Activated CD4-positive, alpha-beta T cell treated with anti-CD3 and anti-CD28 coated beads for 36 hours (primary cell): ENCODE data around the gene BRD7. TPM values are rescaled to one million over a fixed set of nuclear protein-coding genes. Genes with fewer than 3 reads are reported as not detected.

Experiments
- ATAC-seq: fragments of 200-7000 bp; cut with Tn5 transposase; one replicate; pipeline ENCODE4 v1.10.0; 2021; ENCODE audit warnings: mild to moderate bottlenecking, moderate library complexity
- CTCF ChIA-PET: fragments of 350-600 bp; sonication (Branson Sonifier 250); formaldehyde crosslinking; loops from one replicate; lab custom pipeline; 2021; ENCODE audit warnings: antibody characterized with exemption; lab: Charles Lee
- POLR2A ChIA-PET: fragments of 350-600 bp; sonication (Branson Sonifier 250); formaldehyde crosslinking; loops from one replicate; lab custom pipeline; 2021; ENCODE audit warnings: antibody characterized with exemption, inconsistent platforms; lab: Charles Lee
- DNase-seq: peaks from one replicate; pipeline ENCODE4 v3.0.0-alpha.2; 2020
- H3K27ac Mint-ChIP-seq: one replicate; pipeline ENCODE4 v1.8.0; 2021; ENCODE audit warnings: mixed read lengths
- H3K27me3 Mint-ChIP-seq: one replicate; pipeline ENCODE4 v1.8.0; 2021; ENCODE audit warnings: mixed read lengths
- H3K36me3 Mint-ChIP-seq: one replicate; pipeline ENCODE4 v1.8.0; 2021; ENCODE audit warnings: low read depth, mixed read lengths
- H3K4me1 Mint-ChIP-seq: one replicate; pipeline ENCODE4 v1.8.0; 2021; ENCODE audit warnings: mixed read lengths
- H3K4me3 Mint-ChIP-seq: one replicate; pipeline ENCODE4 v1.8.0; 2021; ENCODE audit warnings: mild to moderate bottlenecking, moderate library complexity, mixed read lengths
- H3K9me3 Mint-ChIP-seq: one replicate; pipeline ENCODE4 v1.8.0; 2021; ENCODE audit warnings: low read depth, mixed read lengths
- intact Hi-C, 2 experiments: fragments of 100-400 bp; cut with DNase I in 1 of 2; cut with micrococcal nuclease in 1 of 2; formaldehyde crosslinking; loops; one replicate each; pipeline versions ENCODE4 v1.14.2 to v1.15.1; 2022 to 2024; cut with DNase I, micrococcal nuclease
- microRNA-seq: library from miRNA; unstranded; fragments of <30 nt; microRNA quantifications from one replicate; pipeline ENCODE4 v1.2.0, GENCODE V29; 2021; ENCODE audit warnings: borderline replicate concordance
- total RNA-seq, 2 experiments: library from RNA; stranded (reverse); gene quantifications; one replicate each; pipeline ENCODE4 v1.2.3, GENCODE V29; 2021

The BRD7 gene
- total RNA-seq, 2 experiments from 2014 or later: 87.7 to 104 TPM

DNA sequence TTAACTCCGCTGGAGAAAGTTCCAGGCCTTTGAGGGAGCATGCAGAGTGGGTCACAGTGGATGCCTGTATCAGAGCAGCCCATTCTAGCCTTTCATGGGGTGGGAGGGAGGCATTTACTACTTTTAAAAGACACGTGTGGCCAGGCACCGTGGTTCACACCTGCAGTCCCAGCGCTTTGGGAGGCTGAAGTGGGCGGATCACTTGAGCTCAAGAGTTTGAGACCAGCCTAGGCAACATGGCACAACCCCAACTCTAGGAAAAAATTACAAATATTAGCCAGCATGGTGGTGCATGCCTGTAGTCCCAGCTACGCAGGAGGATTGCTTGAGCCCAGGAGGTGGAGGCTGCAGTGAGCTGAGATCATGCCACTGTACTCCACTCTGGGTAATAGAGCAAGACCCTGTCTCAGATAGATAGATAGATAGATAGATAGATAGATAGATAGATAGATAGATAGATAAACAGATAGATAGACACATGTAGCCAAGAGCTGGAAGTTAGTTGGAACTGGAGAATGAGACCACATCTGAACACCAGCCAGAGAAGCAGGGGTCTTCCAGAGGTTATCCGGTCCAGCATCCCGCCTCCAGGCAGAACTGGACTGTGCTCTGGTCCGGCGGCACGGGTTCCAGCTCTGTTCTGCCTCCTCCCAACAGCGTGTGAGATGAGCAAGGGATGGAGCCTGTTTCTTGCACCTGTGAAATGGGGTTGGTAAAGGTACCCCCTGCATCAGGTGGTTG, 98.8 kb downstream of the BRD7 start:
- Mint-ChIP-seq H3K4me3 (no peak overlapping the region), H3K36me3 (peaks cover 21% of the 10 kb centered on the region), H3K4me1 (peaks cover 81% of the 10 kb centered on the region), H3K9me3 (no peaks in the 10 kb centered on the region), H3K27ac (peak overlapping the region; percentile 79), H3K27me3 (no peaks in the 10 kb centered on the region)
- DNase-seq (no peak), ATAC-seq (no peak)
- CTCF ChIA-PET: interaction anchor here (0.6 to 1.8 kb wide), 3 partner anchors 9 to 201 kb away, joined by 3 to 5 read pairs (median 4); no protein-coding TSS in a partner anchor
- POLR2A ChIA-PET: interaction anchor here (0.7 kb wide), 1 partner anchor 285 kb away, joined by 3 read pairs; no protein-coding TSS in a partner anchor
- intact Hi-C loops: loop anchor here in 1 of 2 experiments (5.0 kb wide), 2 partner anchors 97 to 202 kb away; partner anchors contain the start of gene BRD7

DNA sequence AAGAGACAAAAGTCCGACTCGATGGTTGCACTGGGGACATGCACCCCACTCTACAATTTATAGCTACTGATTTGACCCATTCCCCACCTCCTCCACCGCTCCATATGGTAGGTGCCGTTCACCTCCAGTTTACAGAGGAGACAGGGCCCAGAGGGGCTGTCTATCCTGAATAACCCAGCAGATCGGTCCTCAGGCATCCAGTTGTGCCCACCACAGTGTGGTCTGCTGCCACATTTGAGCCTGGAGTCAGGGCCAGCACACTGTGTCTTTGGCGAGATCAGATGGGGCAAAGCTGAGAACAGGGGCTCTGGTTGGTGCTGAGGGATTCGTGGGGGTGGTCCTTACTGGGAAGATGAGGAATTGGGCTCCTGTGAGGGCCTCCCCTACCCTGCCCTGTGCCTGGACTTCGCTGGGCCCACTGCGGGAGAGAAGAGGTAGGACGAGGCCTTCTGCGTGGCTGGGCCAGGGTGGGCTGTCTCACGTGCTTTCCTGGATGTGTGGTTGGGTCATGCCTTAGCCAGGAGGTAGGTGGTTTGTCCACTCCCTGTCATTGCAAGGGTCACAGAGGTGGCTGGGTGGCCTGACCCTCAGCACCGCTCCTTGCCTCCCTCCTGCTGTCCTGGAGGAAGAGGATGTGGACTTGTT, 99.6 kb downstream of the BRD7 start:
- ATAC-seq: no peak

DNA sequence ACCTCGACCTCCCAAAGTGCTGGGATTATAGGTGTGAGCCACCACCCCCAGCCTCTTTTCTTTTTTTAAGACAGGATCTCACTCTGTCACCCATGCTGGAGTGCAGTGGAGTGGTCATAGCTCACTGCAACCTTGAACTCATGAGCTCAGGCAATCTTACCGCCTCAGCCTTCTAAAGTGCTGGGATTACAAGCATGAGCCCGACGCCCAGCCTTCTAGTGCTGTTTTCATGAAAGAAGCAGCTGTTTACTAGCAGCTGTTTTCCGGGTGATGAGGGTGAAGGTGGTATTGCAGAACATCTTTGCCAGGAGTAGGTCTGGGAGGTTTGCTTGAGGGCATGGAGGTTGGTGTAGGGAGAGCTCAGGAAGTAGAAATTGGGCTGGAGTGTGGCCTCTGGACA, 100.4 kb downstream of the BRD7 start:
- ATAC-seq: no peak
- peak; percentile 42 for DNase-seq

More for the DNA sequence above, 99.6 kb downstream of the BRD7 start:
- Mint-ChIP-seq H3K4me3 (peak overlapping the region; percentile 46), H3K9me3 (peaks cover 2% of the 10 kb centered on the region), H3K4me1 (peaks cover 85% of the 10 kb centered on the region), H3K27ac (peak overlapping the region; percentile 79), H3K27me3 (no peaks in the 10 kb centered on the region), H3K36me3 (peaks cover 24% of the 10 kb centered on the region)
- POLR2A ChIA-PET: no interaction called here
- CTCF ChIA-PET: interaction anchor here (0.9 to 1.8 kb wide), 5 partner anchors 10 to 200 kb away, joined by 3 to 5 read pairs (median 4); no protein-coding TSS in a partner anchor
- DNase-seq: no peak
- intact Hi-C loops: loop anchor here in 1 of 2 experiments (5.0 kb wide), 2 partner anchors 98 to 203 kb away; partner anchors contain the start of gene BRD7

DNA sequence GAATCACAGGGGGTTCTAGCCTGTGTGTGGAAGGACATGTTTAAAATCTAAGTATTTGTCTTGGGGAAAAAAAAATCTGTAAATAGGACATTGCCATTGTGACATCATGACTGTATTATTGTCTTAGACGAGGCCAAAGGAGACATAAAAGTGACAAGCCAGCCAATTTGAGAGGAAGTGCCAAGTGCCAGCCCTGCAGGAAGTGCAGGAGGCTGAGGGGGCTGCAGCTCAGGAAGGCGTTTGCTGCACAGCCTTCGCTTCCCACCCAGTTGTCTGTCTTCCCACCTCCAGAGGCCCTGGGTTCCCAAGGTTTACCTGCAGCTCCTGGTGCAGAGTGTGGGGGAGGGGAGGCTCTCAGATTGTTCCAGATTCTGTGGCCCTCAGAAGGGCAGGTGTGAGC, 101.1 kb downstream of the BRD7 start:
- ATAC-seq: no peak
- ChIA-PET POLR2A (no interaction called here), CTCF (interaction anchor here (1.0 to 1.3 kb wide), 4 partner anchors 47 to 539 kb away, joined by 3 to 4 read pairs (median 3); no protein-coding TSS in a partner anchor)
- H3K36me3 Mint-ChIP-seq: peaks cover 19% of the 10 kb centered on the region
- peaks cover 81% of the 10 kb centered on the region for H3K4me1 Mint-ChIP-seq
- H3K27me3 Mint-ChIP-seq: no peaks in the 10 kb centered on the region
- H3K4me3 Mint-ChIP-seq: peak overlapping the region; percentile 87
- peaks cover 2% of the 10 kb centered on the region for H3K9me3 Mint-ChIP-seq
- peak overlapping the region; percentile 98 for H3K27ac Mint-ChIP-seq
- DNase-seq: peak; percentile 47
- intact Hi-C loops: loop anchor here in 1 of 2 experiments (1.0 to 5.0 kb wide), 3 partner anchors 9 to 205 kb away; partner anchors contain the start of gene BRD7

More for the DNA sequence above, 100.4 kb downstream of the BRD7 start:
- Mint-ChIP-seq H3K27ac (peak overlapping the region; percentile 98), H3K36me3 (peaks cover 19% of the 10 kb centered on the region), H3K27me3 (no peaks in the 10 kb centered on the region), H3K4me3 (peak overlapping the region; percentile 87), H3K9me3 (peaks cover 2% of the 10 kb centered on the region), H3K4me1 (peaks cover 85% of the 10 kb centered on the region)
- intact Hi-C loops: loop anchor here in 1 of 2 experiments (5.0 kb wide), 2 partner anchors 99 to 204 kb away; partner anchors contain the start of gene BRD7
- ChIA-PET CTCF (interaction anchor here (0.9 to 1.3 kb wide), 7 partner anchors 16 to 538 kb away, joined by 3 to 4 read pairs (median 3); no protein-coding TSS in a partner anchor), POLR2A (no interaction called here)

DNA sequence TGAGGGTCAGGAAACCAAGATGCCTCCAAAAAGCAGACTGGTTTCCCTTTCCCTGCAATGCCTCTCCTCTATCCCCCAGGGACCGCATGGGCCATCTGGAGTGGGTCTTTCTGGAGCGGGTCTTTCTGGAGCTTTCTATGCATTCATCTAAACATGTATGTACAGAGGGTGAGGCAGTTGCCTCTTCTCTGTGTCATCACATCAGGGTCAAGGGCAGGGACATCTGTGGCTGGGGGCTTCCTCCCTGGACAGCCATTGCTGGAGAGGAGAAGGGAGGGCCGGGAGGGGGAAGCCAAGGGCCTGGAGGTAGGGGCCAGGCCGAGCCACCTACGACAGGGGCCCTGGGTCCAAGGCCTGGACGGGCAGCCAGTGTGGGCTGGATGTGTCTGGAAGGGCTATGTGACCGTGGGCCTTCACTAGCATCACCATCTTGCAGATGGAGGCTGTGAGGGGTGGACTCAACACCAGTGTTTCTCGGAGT, 101.6 kb downstream of the BRD7 start:
- intact Hi-C loops: loop anchor here in 1 of 2 experiments (1.0 to 5.0 kb wide), 3 partner anchors 9 to 205 kb away; partner anchors contain the start of gene BRD7
- CTCF ChIA-PET: interaction anchor here (1.2 kb wide), 2 partner anchors 53 to 539 kb away, joined by 3 read pairs; no protein-coding TSS in a partner anchor

DNA sequence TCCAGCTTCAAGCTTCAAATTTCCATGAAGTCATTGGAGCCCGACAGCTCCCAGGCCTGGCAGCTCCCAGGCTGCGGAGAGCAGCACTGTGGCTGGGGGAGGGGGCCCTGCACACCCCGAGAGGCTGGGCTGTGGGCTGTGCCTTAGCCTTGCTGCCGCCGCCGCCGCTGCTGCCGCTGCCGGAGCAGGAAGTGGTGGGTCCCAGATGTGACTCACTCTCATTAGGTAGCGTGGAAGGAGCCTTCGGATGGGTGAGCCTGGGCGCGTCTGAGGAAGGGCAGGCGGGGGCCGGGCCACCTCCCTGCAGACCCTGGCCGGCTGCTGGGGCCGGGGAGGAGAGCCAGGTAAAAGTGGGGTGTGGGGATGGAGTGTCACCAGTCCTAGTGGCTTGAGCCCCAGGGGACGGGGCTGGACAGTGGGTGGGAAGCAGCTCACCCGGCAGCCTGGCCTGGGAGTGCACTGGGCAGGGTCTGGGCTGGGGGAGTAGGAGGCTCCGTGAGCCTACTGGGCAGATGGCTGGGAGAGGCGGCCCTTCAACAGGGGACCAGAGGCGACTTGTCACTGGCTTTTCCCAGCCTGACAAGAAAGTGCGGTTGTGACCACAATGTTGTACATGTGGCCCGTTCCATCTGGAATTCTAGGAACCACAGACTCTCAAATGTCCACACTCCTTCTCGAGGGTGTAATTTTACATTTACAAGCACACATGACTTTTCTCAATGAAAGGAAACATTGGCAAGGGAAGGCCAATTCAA, 102.3 kb downstream of the BRD7 start, which contains the start of gene ADCY7:
Gene ADCY7 (plus strand): TSS at position 215 of the 755 bp plus-strand sequence. CDS start 21,629 bp downstream, outside the sequence.
- peaks cover 19% of the 10 kb centered on the region for H3K36me3 Mint-ChIP-seq
- H3K27me3 Mint-ChIP-seq: no peaks in the 10 kb centered on the region
- intact Hi-C loops: loop anchor here in 1 of 2 experiments (1.0 to 5.0 kb wide), 3 partner anchors 10 to 206 kb away; partner anchors contain the start of gene BRD7
- ATAC-seq (peak; percentile 83), DNase-seq (peak; percentile 92)
- H3K9me3 Mint-ChIP-seq: peaks cover 2% of the 10 kb centered on the region
- ChIA-PET POLR2A (no interaction called here), CTCF (interaction anchor here (0.6 to 2.9 kb wide), 4 partner anchors 8 to 540 kb away, joined by 3 to 13 read pairs (median 3); no protein-coding TSS in a partner anchor)
- peak within 1 kb of the TSS; percentile 87 for H3K4me3 Mint-ChIP-seq
- H3K27ac Mint-ChIP-seq: peak within 1 kb of the TSS; percentile 98
- peaks cover 70% of the 10 kb centered on the region for H3K4me1 Mint-ChIP-seq

More for the DNA sequence above, 101.6 kb downstream of the BRD7 start:
- peaks cover 2% of the 10 kb centered on the region for H3K9me3 Mint-ChIP-seq
- ATAC-seq (no peak), DNase-seq (peak; percentile 32)
- H3K36me3 Mint-ChIP-seq: peaks cover 19% of the 10 kb centered on the region
- no peaks in the 10 kb centered on the region for H3K27me3 Mint-ChIP-seq
- POLR2A ChIA-PET: no interaction called here
- H3K4me1 Mint-ChIP-seq: peaks cover 76% of the 10 kb centered on the region
- peak overlapping the region; percentile 98 for H3K27ac Mint-ChIP-seq
- H3K4me3 Mint-ChIP-seq: peak overlapping the region; percentile 87

Small RNA genes within 50 kb of the gene (microRNA-seq; reads per million reads assigned to microRNA genes)
- 1.8 reads per million for gene MIR6771

Other genes with a start within 250 kb of the BRD7 start
- gene TENT4B, start 215.7 kb downstream of the BRD7 start, total RNA-seq: 10 to 100 TPM; 19.3 to 22.4 TPM
- 10 to 100 TPM; 51.8 to 85.3 TPM for gene ADCY7, start 102.4 kb downstream of the BRD7 start, total RNA-seq
- 1 to 10 TPM; 1.8 to 3.1 TPM for gene NKD1, start 179.4 kb upstream of the BRD7 start, total RNA-seq